HG02571 (cell line): ENCODE data around the gene RAB27A.
"Not testable (repeated sequence)": the region's sequence is repeated elsewhere in the genome, so short reads cannot be mapped to it uniquely, and the experiment has no call there.

ENCODE experiments used
- ATAC-seq: cut with Tn5 transposase; IDR thresholded peaks from one replicate; pipeline ENCODE4 v1.9.1; 2021; ENCODE audit warnings: mild to moderate bottlenecking, moderate library complexity; ENCODE audit not compliant: unreplicated experiment

RAB27A gene

DNA sequence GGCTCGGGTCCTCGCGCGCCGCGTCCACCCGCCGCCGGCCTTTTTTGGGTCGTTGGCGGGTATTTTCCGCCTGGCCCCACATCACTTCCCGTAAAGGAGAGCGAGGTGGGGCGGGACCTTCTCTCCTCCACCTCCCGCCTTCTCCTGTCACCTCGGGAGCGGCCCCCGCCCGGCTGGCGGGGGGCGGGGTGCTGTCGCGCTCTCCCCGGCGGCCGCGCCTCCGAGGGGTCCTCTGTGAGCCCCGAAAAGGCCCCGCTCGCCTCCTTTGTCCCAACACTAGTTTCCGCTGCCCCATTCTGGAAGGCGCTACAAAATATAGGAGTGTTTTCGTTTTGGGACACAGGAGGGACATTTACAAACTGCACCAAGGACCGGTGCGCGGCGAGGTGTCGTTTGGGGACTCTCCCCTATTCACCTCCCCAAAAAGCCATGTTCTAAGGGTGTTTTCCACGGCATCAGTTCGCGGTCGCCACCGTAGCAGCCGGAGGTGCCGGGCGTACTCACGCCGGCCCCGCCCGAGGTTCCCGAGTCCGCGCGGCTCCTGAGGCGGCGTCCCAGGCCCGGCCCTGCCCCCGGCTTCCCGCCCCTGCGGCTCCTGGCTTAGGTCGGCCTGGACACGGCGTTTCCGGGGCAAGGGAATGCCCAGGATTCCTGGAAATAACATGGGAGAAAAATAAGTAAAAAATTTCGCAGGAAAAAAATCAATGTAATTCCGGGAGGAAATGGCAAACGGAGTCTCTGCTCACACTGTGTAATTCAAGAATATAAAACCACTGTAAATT lies at the start of gene RAB27A:
TSS of gene RAB27A (minus strand) at position 68 of the 782 bp plus-strand sequence. CDS start 54,879 bp downstream, outside the sequence.
- peak; percentile 73 for ATAC-seq

DNA sequence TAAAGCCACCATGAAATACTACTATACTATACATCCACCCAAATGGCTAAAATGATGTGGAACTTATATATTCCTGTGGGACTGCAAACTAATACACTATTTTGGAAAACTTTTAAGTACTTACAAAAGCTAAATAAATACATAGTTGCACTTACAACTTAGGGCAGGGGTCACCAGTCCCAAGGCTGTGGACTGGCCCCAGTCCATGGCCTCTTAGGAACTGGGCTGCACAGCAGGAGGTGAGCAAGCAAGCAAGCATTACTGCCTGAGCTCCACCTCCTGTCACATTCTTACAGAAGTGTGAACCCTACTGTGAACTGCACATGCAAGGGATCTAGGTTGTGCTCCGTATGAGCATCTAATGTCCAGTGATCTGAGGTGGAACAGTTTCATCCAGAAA lies 47.5 kb upstream of the RAB27A start:
- no peak for ATAC-seq

DNA sequence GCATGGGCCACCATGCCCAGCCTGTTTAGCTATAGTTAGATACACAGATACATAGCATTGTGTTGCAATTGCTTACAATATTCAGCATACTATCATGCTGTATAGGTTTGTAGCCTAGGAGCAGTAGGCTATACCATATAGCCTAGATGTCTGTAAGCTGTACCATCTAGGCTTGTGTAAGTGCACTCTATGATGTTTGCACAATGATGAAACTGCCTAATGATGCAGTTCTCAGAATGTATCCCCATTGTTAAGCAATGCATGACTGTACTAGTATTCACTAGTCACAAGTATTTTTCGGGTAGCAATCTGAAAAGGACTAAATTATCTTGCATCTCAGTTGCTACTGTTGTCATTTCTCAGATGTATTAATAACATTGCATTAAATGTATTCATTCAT lies 45.4 kb upstream of the RAB27A start:
- ATAC-seq: no peak

DNA sequence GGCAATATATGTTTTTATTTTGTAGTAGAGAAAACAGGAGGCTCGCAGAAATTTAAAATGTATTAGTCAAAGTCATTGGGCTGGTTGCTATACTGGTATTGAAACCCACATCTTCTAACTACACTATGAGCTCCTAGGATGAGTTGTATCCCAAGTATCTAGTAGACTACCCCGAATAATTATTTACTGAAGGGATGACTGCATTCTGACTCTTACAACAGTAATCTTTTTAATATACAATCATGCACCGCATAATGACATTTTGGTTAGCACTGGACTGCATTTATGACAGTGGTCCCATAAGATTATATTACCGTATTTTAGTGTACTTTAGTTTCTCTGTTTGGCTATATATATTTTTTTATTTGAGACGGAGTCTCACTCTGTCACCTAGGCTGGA lies 44.8 kb upstream of the RAB27A start:
- no peak for ATAC-seq

DNA sequence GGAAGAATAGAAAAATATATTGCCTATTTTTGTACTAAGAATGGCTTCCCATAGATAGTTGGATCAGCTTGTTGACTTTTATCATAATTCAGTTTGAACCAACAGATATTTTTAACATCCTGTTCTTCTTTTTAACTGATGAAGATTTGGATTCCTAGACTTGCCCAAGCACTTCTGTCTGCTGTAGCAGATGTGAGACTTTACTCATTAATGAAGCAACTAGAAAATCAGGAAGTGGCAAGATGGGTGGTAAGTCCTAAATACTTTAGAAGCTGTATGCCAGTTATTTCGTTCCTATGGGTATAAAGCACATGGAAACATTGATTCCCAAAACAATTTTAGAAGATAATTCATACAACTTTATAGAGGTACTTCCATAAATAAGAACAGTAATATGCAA lies 37.8 kb upstream of the RAB27A start:
- no peak for ATAC-seq

DNA sequence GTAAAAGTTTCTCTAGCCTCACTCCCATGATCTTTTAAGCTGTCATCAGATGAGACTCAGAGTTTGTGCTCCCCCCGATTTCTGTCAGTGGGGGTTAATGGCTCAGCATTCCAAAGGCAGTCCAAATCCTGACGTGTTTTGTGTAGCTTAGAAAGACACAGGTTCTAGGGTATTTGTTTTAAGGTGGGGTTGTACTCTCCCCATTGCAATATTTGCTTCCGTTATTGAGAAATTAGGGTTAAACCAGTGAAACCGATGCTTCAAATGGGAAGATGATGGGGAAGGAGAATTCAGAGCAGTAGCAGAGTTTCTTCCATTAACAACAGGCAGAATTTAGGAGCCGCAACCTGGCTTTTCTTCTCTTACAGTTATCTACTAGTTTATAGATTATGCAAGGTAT lies 32.9 kb upstream of the RAB27A start:
- ATAC-seq: no peak

DNA sequence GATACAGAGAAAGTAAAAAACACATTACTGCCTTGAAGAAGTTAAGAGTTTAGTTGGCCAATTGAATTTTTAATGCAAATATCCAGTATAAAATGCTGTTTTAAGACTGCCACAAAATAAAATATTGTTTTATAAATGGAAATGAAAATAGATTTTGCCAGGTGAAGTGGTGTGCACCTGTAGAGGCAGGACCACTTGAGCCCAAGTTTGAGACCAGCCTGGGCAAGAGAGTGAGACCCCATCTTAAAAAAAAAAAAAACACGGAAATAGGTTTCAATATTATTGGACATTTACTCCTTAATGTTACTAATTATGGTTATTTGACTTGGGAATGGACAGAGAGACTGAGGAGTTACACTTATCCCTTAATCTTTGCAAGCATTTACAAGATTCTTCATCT lies 31.4 kb upstream of the RAB27A start:
- no peak for ATAC-seq

DNA sequence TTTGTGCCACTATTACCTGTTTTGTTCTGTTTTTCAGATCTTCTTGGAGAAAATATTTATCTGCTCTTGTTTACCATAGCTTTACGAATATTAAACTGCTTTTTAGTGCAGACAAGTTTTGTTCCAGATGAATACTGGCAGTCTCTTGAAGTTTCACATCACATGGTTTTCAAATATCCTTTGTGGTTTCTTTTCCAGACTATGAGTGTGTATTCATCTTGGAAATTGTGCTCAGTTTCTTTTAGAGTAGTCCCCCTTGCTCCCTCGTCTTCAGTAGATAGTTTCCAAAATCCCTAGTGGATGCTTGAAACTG lies 30.6 kb upstream of the RAB27A start:
- ATAC-seq: no peak

DNA sequence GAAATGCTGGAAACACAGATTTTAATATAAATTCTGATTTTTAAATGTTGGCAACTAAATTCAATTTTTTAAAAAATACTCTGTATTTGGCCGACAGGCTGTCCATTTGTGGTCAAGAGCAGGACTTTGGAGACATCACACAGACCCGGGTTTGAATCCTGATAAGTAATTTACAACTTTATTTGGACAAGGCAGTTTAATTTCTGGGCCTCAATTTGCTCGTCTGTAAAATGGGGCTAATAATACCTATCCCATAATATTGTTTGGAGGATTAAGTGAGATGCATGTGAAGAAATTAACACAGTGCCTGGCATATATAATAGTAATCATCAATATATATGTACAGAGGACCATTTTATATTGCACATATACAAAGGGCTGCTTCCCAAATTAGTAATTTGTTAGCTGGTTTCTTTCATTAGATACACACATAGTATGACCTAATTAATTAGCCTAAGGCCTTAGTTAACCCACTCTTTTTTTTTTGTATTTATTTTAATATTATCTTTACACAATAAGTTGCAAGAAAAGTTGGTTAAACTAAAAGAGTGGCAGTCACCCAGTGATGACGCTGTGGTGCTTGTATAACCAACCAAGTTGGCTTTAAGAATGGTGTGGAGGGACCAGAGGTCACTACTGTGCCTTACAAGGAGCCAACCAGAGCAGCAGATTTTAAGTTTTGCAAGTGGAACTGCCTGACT lies 30.1 kb upstream of the RAB27A start:
- no peak for ATAC-seq

DNA sequence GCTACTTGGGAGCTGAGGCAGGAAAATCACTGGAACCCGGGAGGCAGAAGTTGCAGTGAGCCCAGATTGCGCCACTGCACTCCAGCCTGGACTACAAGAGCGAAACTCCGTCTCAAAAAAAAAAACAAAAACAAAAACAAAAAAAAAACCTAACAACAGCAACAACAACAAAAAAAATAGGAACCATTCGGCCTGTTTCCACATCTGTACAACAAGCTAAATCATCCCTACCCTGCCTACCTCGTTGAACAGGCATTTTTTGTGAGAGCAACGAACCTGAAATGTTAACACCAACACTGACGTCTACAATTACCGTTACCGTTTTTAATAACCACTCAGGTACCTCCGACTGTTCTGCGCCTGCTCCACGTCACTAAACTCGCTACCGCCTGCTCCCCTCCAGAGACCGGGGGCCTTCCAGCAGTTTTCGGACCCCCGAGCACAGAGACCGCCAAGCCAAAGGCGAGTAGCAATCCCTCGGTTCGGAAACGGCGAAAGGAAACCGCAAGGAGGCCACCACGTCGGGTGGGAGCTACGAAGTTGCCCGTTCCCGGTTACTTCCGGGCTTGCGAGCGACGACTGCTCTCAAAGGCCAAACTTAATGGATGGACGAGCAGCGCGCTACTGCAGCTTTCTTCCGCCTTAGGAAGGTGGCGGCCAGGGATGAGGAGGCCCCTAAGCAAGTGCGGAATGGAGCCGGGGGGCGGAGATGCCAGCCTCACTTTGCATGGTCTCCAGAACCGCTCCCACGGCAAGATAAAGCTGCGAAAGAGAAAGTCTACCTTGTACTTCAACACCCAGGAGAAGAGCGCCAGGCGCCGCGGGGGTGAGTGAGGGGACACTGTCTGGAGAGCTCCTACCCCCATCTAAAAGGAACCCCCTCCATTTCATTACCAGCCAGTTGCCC lies 29.2 kb upstream of the RAB27A start, which contains the start of the genes PIGB and PIGBOS1:
TSS of gene PIGB (plus strand) at position 635 of the 907 bp plus-strand sequence. CDS start at position 664, 29 bp downstream.
TSS of gene PIGBOS1 (minus strand) at position 536 of the 907 bp plus-strand sequence. CDS start 1,331 bp downstream, outside the sequence.
- ATAC-seq: peak; percentile 88

DNA sequence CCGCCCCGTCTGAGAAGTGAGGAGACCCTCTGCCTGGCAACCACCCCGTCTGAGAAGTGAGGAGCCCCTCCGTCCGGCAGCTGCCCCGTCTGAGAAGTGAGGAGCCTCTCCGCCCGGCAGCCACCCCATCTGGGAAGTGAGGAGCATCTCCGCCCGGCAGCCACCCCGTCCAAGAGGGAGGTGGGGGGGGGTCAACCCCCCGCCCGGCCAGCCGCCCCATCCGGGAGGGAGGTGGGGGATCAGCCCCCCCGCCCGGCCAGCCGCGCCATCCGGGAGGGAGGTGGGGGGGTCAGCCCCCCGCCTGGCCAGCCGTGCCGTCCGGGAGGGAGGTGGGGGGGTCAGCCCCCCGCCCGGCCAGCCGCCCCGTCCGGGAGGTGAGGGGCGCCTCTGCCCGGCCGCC lies 13.2 kb upstream of the RAB27A start:
- ATAC-seq: not testable (repeated sequence)

DNA sequence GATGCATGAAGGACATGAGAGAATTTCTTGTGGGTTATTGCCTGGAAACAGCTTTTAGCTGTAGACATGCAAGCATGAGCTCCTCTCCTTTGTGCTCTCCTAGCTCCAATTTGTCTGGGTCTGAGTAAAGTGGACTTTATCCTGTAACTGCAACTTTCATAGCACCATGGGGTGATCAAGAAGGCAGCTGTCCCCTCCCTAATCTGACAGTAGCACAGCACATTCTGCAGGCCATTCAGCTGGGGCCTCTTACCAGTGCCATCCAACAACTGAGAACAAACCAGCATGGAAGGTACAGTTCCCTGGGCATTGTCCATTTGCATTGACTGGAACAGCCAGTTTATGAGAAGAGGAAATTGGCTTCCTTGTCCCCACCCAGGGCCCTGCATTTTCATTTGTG lies 7.7 kb upstream of the RAB27A start:
- no peak for ATAC-seq

DNA sequence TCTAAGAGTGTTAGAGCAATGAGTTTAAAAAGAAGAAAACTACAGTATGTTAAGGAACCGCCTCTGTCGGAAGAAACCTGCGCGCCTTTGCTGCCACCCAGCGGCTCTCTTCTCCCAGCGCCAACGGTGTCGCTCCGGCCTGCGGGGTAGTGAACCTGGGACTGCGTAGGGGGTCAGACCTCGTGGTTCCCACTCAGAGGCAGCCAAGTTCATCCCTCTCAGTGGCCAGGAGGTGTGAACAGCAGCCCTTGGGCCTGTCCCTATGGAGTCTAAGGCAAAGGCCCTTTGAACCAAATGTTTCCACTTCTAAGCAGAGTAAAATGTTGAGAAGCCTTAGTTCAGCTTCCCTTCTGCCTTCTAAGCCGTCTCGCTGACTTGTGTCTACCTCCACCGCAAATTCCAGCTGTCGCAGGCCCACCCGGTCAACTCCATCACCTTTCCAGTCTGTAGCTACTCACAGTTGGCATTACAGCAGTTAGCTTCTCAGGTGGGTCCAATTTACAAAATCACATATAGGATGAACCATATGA lies 980 bp upstream of the RAB27A start:
- ATAC-seq: peak; percentile 76

DNA sequence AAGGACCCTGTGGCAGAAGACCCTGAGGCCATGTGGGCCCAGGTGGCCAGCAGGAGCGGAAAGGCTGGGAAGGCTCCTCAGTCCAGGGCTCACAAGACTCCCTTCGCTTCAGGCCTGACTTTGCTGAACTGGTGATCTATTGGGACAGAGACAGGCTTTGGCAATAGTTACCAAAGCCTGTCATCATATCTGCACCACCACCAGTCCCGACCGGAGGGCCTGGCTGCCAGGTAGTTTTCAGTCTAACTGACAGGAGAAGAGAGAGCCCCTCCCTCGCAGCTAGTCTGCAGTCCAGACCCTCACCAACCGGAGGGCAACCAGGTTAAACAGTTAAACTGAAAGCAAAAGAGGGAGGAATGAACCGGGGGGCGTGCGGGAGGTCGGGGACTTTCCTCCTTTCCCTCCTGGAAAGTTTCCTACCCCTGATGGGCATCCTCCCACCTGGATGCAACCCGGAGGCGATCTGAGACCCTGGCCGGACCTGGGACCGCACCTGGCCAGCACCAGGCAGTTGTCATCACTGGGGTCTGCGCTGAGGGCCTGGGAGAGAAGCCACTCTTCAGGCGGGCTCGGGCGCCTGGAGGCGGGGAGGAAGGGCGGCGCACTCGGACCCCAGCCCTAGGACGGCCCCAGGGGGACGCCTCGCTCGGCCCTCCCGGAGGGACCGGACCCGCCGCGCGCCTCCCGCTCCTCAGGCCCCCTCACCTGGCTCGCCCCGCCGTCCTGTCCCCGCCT lies 435 bp downstream of the RAB27A start:
- ATAC-seq: peak; percentile 26

DNA sequence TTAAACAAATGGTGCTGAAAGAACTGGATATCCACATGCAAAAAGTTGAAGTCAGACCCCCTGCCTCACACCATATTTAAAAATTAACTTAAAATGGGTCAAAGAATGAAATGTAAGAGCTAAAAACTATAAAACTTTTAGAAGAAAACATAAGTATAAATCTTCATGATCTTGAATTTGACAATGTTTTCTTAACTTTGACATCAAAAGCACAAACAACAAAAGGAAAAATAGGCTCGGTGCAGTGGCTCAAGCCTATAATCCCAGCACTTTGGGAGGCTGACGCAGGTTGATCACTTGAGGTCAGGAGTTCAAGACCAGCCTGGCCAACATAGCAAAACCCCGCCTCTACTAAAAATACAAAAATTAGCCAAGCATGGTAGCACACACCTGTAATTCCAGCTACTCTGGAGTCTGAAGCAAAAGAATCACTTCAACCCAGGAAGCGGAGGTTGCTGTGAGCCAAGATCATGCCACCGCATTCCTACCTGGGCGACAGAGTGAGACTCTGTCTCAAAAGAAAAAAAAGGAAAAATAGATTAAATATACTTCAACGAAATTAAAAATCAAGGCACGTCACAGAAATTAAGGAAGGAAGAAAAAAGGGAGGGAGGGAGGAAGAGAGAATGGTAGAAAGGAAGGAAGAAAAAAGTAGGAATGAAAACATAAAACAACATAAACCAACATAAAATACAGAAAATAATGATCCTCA lies 1.5 kb downstream of the RAB27A start:
- no peak for ATAC-seq

DNA sequence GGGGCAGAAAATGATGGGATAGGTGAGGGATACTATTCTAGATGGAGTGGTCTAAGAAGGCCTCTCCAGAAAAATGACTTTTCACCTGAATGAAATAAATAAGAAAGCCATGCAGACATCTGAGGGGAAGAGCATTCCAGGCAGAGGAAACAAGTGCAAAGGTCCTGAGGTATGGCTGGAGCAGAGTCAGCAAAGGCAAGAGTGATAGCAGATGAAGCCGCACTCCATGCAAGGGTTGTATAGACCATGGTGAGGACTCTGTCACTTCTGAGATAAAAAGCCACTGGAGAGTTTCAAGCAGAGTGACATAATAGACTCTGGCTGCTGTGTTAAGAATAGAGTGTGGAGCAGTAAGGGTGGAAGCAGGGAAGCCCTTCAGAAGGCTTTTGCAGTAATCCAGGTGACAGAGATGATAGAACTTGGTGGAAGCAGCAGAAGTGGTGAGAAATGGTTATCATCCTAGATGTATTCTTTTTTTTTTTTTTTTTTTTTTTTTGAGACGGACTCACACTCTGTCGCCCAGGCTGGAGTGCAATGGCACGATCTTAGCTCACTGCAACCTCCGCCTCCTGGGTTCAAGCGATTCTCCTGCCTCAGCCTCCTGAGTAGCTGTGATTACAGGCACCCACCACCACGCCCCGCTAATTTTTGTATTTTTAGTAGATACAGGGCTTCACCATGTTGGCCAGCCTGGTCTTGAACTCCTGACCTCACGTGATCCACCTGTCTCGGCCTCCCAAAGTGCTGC lies 3.0 kb downstream of the RAB27A start:
- not testable (repeated sequence) for ATAC-seq

DNA sequence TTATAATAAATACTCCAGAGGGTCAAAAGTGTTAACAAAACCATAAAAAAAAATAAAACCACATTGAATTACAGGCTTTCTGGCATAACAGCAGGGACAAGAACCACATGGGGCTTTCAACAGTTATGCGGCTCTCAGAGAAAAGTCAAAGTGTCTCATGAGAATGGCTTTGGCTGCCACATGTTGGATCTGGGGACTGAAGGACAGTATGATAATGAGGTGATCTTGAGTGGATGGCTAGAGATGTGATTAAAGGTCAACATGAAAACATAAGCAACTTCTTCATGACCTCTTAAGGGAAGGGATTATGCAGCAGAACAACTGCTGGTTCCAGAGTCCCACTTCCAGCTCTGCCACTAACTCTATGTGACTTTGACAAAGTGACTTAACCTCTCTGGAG lies 5.2 kb downstream of the RAB27A start:
- ATAC-seq: no peak

DNA sequence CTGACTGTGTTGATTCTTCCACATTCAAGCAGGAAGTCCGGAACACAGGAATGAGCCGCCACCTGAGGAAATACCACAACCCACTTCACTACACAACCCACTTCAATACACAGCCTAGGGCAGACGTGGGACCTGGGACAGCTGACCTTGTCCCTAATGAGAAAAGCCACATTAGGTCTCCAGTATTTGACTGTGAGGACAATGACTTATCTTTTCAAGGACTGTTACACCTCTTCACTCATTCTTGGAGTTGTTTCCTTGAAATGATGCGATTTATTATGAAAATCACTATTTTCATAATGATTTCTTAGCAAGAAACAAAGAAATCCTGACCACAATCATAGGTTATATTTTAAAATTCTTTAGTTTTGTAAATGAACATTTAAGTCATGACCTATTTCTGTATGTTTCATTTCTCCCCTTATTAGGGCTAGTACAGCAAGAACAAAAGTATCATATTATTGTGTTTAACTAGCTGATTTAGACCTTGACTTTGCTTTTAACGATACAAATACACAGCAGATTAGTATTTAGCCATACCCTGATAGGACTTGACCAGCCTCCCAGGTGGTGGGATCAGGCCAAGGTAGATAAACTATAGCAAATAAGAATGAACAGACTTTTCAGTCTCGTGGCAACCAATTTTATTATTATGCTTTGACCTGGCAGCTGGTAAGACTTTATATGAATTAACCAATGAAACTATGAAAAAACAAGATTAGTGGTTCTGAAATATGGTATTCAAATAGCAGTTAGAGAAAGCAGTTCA lies 6.0 kb downstream of the RAB27A start:
- ATAC-seq: no peak
